ENCODE data around the gene TRAF3IP3.

TRAF3IP3 gene

GRCh38 chr1:209755926-209756614, at the start of gene TRAF3IP3:
TRAF3IP3 (plus strand) TSS chr1:209756053; CDS start chr1:209760040, 3,987 bp downstream.
- DNase-seq (ENCODE audit: low read depth), result peak; percentile 71

GRCh38 chr1:209706622-209707021, 49.2 kb upstream of the TRAF3IP3 start:
- DNase-seq (ENCODE audit: low read depth), result no peak

- DNase-seq (ENCODE audit: low read depth), result no peak
Observed at GRCh38 chr1:209707308-209707707, 48.5 kb upstream of the TRAF3IP3 start.

- DNase-seq (ENCODE audit: low read depth), result no peak
Observed at GRCh38 chr1:209708297-209708696, 47.6 kb upstream of the TRAF3IP3 start.

GRCh38 chr1:209710093-209710492, 45.8 kb upstream of the TRAF3IP3 start:
- no peak for DNase-seq (ENCODE audit: low read depth)

- DNase-seq (ENCODE audit: low read depth), result no peak
Observed at GRCh38 chr1:209710847-209711246, 45.0 kb upstream of the TRAF3IP3 start.

- DNase-seq (ENCODE audit: low read depth), result no peak
Observed at GRCh38 chr1:209714338-209714737, 41.5 kb upstream of the TRAF3IP3 start.

GRCh38 chr1:209715314-209715713, 40.5 kb upstream of the TRAF3IP3 start:
- no peak for DNase-seq (ENCODE audit: low read depth)

GRCh38 chr1:209717818-209718217, 38.0 kb upstream of the TRAF3IP3 start:
- no peak for DNase-seq (ENCODE audit: low read depth)

GRCh38 chr1:209720326-209720725, 35.5 kb upstream of the TRAF3IP3 start:
- DNase-seq (ENCODE audit: low read depth), result no peak

GRCh38 chr1:209720826-209721225, 35.0 kb upstream of the TRAF3IP3 start:
- no peak for DNase-seq (ENCODE audit: low read depth)

GRCh38 chr1:209721323-209721722, 34.5 kb upstream of the TRAF3IP3 start:
- no peak for DNase-seq (ENCODE audit: low read depth)

- DNase-seq (ENCODE audit: low read depth), result no peak
Observed at GRCh38 chr1:209723265-209723664, 32.6 kb upstream of the TRAF3IP3 start.

- DNase-seq (ENCODE audit: low read depth), result peak; percentile 42
Observed at GRCh38 chr1:209723756-209724693, 31.8 kb upstream of the TRAF3IP3 start.

- no peak for DNase-seq (ENCODE audit: low read depth)
Observed at GRCh38 chr1:209727286-209727685, 28.6 kb upstream of the TRAF3IP3 start.

GRCh38 chr1:209727785-209728184, 28.1 kb upstream of the TRAF3IP3 start:
- no peak for DNase-seq (ENCODE audit: low read depth)

- DNase-seq (ENCODE audit: low read depth), result no peak
Observed at GRCh38 chr1:209728466-209728865, 27.4 kb upstream of the TRAF3IP3 start.

GRCh38 chr1:209729436-209729835, 26.4 kb upstream of the TRAF3IP3 start:
- no peak for DNase-seq (ENCODE audit: low read depth)

- no peak for DNase-seq (ENCODE audit: low read depth)
Observed at GRCh38 chr1:209732725-209733124, 23.1 kb upstream of the TRAF3IP3 start.

- no peak for DNase-seq (ENCODE audit: low read depth)
Observed at GRCh38 chr1:209733409-209734192, 22.3 kb upstream of the TRAF3IP3 start.

GRCh38 chr1:209736490-209737117, 19.2 kb upstream of the TRAF3IP3 start:
- DNase-seq (ENCODE audit: low read depth), result no peak

GRCh38 chr1:209737118-209737505, 18.7 kb upstream of the TRAF3IP3 start:
- no peak for DNase-seq (ENCODE audit: low read depth)

Data from activated T-cell treated with anti-CD3 and anti-CD28 coated beads for 24 hours (primary cell).